ENCODE data around the gene MBTD1.
"Not testable (repeated sequence)": the region's sequence is repeated elsewhere in the genome, so short reads cannot be mapped to it uniquely, and the experiment has no call there.

MBTD1 gene

DNA sequence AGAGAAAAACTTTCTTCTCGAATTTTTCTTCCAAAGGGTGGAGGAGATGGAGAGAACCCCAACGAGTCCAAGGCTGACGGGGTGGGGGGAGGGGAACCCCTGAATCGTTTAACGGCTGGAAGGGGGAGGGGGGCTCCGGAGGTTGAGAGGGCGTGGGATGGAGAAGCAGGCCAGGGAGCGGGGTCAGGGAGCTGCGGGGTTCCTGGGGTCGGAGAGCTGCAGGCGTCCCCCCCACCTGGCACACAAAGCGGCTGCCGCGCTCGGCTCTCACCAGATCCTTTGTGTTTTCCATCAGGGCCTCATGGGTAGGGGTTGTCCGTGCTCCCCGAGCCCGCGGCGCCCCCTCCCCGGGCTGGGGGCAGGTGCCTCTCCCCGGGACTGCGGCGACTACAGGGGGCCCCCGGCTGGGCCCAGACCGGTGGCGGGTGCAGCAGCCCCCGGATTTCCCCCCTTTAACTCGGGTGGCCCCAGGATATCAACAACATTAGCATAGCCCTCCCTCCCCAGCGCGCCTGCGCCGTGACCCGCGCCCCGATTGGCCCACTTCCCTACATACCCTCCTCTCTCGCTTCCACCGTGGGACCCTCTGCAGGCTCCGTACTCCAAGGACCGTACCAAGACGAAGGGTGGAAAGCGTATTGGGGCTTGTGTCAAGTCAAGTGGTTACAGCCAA, at the start of gene MBTD1:
Gene MBTD1, minus strand, starts transcription at position 486 of the 673 bp plus-strand sequence. CDS start 34,888 bp downstream, outside the sequence.
- peak; percentile 92 for DNase-seq

DNA sequence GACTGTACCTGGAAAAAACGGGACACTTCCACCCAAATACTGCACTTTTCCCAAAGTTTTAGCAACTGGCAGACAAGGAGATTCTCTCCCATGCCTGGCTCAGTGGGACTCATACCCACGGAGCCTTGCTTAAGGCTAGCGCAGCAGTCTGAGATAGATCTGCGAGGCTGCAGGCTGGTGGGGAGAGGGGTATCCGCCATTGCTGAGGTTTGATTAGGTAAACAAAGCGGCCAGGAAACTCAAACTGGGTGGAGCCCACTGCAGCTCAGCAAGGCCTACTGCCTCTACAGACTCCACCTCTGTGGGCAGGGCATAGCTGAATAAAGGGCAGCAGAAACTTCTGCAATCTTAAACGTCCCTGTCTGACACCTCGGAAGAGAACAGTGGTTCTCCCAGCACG, 45.3 kb upstream of the MBTD1 start:
- DNase-seq, result no peak

DNA sequence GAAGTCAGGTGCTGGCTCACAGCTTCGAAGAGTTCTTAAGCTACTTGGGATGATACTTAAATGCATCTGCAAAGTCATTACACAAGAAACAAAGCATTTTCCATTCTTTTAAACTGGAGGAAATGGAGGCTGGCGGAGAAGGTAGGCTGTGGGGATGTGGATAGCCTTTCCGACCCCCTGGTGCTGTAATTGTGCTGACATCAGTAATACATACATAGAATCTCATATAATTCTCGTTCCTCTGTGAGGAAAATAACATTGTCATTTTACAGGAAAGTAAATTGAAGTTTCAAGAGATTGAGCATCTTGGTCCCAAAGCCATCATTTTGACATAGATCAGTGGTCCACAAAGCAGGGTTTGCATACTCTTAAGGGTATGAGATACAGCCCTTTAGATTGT, 40.0 kb upstream of the MBTD1 start:
- DNase-seq, result no peak

DNA sequence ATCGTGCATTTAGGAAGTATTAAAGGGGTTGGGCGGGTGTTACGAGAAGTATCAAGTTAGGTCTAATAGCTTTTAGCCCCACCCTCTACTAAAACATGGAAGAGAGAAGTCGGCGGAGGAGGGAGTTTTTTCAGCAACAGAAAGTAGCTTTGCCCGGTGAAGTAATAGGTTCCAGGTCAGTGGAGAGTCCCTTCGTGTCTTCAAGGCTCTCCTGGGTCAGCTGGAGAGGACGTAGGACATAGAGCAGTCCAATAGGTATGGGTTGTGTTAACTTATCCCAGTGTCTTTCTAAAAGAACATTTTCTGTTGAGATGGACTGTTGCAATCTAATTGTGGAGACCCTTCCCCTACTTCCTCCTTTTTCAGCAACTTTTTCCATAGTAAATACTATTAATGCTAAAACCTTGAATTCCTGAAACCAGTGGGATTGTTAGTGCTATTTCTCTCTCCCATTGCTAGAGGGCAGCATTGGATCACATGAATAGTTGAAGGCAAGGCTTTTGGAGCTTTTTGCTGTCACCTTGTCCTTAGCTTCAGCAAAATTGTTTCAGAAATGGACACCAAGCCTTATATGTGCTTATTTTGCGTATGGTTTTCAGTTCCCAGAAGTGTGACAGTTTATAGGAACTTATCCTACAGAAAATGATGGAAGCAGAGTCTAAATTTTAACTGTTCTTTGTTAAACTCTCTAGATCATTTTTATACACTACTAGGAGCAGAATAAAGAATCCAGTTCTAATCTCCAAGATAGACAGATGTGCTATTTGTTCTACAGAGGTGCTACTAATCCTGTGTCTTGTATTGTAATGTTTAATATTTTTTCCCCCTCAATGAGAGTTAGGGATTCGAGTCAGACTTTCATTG, 38.9 kb upstream of the MBTD1 start:
- no peak for DNase-seq

DNA sequence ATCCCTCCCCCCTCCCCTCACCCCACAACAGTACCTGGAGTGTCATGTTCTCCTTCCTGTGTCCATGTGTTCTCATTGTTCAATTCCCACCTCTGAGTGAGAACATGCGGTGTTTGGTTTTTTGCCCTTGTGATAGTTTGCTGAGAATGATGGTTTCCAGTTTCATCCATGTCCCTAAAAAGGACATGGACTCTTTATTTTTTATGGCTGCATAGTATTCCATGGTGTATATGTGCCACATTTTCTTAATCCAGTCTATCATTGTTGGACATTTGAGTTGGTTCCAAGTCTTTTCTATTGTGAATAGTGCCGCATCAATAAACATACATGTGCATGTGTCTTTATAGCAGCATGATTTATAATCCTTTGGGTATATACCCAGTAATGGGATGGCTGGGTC, 34.5 kb upstream of the MBTD1 start:
- not testable (repeated sequence) for DNase-seq

- DNase-seq, result no peak
Observed at GRCh38 chr17:51289696-51290111, 29.9 kb upstream of the MBTD1 start.

DNA sequence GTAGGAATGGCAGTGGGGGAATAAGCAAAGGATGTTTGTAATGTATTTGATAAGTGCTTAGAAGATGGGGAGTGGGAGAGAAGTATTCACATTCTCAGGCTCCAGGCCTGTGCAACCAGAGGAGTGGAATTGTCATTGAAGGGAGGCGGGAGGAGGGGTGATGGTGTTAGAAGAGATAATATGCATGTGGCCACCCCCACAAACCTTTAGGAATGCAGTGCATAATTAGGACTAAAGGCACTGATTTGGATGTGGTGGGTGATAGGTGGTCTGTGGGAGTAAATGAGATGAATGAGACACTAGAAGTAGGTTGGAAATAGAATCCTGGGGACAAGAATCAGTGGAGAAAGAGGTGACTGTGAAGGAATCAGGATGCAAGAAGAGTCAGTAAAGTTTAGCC, 27.6 kb upstream of the MBTD1 start:
- DNase-seq, result no peak

DNA sequence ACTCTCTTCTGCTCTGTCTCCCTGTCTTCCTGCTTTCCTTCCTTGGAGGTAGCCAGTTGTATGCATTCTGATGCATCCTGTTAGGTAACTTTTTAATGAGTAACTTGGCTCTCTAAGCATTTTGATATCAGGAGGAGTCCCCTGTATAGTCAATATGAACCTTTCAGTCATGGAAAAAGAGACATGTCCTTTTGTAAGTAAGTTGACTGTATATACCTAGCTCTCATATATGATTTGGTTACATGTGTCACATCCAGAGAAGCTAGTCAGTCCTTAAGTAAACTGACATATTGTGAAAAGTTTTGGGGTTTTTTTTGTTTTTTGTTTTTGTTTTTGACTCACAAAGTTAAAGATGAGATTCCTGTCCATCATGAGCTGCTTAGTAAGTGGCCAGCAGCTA, 19.3 kb upstream of the MBTD1 start:
- no peak for DNase-seq

- DNase-seq, result no peak
Observed at GRCh38 chr17:51275381-51275780, 15.5 kb upstream of the MBTD1 start.

- DNase-seq, result no peak
Observed at GRCh38 chr17:51272812-51273211, 13.0 kb upstream of the MBTD1 start.

- DNase-seq, result no peak
Observed at GRCh38 chr17:51270636-51271035, 10.8 kb upstream of the MBTD1 start.

GRCh38 chr17:51269991-51270390, 10.1 kb upstream of the MBTD1 start:
- DNase-seq, result no peak

DNA sequence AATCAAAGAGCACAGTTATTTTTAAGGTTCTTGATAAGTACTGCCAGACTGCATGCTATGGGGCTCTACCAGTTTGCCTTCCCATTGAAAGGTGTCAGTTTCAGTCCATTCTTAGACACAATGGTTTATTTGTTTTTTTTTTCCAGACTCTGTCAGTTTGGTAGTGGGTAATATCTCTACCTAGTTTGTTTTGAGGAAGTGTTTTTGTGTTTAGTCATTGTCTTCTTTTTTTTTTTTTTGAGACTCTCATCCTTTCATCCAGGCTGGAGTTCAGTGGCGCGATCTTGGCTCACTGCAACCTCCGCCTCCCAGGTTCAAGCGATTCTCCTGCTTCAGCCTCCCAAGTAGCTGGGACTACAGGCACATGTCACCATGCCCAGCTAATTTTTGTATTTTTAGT, 4.6 kb upstream of the MBTD1 start:
- DNase-seq, result not testable (repeated sequence)

DNA sequence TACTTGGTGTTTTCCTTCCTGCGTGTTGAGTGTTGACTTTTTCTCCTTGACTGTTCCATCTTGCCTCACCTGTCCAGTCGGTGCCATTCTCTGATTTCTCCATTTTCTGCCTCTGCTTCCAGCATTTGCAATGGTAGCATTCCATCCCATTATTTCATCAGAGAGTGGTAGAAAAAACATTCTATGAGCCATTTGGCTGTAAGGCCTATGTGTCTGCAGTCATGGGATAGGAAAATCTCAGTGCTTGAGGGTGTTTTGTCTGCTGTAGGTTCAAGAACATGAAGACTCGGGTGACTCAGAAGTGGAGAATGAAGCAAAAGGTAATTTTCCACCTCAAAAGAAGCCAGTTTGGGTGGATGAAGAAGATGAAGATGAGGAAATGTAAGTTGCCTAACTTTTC, 3.2 kb upstream of the MBTD1 start:
- no peak for DNase-seq

DNA sequence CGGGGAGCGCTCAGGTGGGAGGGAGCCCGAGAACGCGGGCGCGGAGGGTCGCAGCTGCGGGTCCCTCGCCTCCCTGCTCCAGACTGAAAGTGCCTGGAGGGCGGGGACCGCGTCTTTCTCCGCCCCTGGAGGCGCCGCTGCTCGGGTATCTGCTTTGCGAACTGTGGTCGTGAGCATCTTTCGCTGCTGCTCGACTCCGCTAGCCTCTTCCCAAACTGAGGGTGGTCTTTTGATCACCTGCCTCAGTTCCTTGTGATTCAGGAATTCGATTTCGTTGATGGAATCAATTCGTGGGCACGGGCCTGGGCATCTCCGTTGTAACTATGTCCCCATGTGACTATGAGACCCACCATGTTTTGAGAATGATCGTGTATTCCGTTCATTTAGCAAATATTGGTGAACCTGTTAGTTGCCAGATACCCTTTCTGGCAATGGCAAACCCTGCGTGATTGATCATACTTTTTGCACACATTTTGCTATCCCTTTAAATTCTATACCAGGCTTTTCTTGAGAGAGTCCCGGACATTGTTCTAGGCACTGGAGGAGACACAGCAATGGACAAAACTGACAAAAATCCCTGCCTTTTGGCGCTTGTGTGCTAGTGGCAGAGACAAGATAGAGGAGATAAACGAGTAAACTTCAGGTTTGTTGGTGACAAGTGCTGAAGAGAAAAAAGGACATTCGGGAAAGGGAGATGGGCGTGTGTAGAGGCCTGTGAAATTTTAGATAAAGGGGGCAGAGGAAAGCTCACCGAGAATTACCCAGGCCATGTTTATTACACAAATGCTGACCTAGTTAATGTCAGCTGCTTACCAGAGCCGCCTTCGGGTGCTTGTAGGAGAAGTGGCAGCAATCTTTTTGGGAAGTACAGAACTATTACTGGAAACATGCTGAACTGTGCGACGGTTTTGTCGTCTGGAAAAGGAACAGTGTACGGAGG, 1.4 kb upstream of the MBTD1 start:
- DNase-seq, result no peak

- peak; percentile 89 for DNase-seq
Observed at GRCh38 chr17:51260237-51261023, 581 bp upstream of the MBTD1 start, which contains the start of gene UTP18. UTP18 (plus strand) TSS chr17:51260546; CDS start chr17:51260585, 39 bp downstream.

GRCh38 chr17:51258756-51259563, 889 bp downstream of the MBTD1 start:
- DNase-seq, result no peak

GRCh38 chr17:51257150-51258081, 2.4 kb downstream of the MBTD1 start:
- DNase-seq, result no peak

GRCh38 chr17:51256101-51256500, 3.7 kb downstream of the MBTD1 start:
- DNase-seq, result no peak

DNA sequence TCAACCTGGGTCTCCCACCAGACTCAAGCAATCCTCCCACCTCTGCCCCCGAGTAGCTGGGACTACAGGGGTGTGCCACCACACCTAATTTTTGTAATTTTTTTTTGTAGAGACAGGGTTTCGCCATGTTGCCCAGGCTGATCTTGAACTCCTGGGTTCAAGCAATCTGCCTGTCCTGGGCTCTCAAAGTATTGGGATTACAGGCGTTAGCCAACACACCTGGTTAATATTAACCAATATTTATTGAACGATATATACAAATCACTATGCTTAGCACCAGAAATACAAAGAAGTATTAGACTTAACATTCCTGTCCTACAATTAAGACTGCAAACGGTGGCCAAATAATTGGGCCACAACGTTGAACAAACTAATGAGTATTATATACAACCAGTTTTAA, 4.2 kb downstream of the MBTD1 start:
- DNase-seq, result no peak

All from NCI-H2081 treated with DMSO at 0.1 percent for 48 hours (cell line).